OCI-M1 (cell line): ENCODE measurements around the gene KIF16B.

ENCODE experiments used
- DNase-seq: peaks from one replicate; lab custom pipeline; 2025; lab: John Stamatoyannopoulos, UW

Gene KIF16B

DNA sequence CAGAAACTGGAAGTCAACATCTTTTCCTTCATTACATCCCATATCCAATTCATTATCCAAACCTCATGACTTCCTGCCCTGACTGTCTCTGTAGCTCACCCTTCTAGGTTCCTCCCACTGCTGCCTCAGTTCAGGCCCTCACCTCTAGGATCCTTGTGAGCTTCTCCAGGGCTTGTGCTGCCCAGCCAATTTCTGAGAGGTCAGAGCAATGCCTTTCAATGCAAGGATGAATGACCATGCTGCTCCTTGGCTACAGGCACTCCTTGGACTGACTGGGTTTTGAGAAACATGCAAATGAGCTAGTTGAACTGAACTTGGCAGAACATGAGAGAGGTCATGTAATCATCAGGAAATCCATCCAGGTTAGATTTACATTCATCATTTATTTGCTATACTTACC is 173.4 kb downstream of the KIF16B start:
- DNase-seq = no peak

DNA sequence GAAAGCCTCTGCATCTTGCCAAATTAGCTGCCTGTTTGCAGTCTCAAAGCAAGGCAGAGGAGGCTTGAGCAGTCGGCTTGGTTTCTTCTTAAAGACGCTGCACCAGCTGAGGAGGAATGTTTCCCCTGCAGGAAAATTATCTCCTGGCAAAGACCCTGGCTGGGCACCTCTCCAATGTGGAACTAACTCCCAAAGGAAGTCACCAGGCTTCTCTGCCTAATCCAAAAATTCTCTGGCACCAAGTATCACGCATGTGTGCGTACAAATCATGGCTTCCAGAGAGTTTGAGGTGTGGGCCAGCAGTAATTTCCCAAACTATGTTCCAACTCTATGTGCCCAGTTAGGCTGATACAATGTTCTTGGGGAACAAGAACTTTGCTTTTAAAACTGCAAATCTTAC is 176.2 kb downstream of the KIF16B start:
- no peak for DNase-seq

DNA sequence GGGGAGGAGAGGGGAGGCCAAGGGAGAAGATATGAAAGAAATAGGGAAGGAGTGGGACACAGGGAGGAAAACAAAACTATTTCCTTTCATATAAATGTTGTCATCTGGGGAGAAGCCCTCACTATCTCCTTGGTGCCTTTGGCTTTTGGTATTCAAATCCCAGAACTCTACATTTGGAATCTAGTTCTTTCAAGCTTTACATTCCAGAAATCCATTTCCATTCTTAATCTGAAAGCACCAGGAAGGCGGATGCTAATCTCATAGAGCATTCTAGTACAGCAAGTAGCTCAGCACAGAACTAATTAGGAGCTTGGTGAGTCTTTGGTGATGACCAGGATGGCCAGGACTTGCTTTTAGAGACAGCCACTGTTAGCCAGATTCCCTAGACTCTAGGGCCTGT is 177.9 kb downstream of the KIF16B start:
- DNase-seq = no peak

DNA sequence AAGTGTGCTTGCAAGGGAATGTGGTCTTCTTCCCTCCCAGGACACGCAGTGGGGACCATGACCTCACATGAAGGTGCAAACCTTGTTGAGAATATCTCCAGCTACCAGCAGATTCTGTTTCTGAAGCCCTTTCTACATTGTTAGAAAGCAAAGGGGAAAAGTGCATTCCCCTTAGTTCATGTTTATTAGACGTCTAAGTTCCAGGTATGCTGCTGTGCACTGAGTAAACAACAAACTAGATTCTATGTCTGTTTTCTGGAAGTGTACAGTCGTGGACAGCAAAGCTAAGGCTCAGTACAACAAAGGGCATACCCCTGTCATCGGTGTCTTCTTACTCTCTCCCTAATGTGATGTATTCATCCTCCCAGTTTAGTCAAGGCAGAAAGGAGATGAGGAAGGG is 178.5 kb downstream of the KIF16B start:
- DNase-seq = no peak

DNA sequence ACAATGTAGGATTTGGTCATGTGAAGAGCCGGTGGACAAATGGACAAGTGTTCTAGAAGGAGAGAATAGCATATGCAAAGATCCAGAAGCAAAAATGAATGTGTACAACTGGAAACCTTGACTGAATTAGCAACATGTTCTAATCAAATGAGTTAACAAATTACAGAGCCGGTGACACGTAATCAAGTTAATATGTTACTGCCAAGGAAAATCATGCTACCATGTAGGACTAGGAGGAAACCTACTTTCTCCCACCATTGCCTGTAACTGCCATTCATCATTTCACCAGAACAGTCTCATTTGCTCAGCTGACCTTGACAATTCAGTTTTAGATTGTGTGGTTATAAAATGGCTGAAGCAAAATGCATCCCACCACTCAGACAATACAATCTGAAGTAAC is 179.4 kb downstream of the KIF16B start:
- DNase-seq = no peak

DNA sequence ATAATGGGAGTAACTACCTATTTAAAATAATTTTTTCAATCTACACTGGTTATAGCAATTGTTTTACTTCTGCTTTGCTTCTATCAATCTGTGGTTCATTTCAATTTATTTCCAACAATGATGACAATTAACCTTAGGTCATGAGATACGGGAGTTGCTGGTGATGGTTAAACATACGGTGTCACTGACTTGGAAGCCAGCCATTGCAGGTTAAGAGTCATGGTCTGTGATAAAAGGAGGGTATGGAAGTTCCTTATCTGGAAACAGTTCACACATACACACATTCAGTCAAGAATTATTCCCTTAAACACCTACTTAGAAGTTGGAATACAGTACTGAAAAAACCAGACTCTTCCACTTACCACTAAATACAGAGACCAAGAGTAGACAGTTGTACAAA is 180.0 kb downstream of the KIF16B start:
- no peak for DNase-seq

DNA sequence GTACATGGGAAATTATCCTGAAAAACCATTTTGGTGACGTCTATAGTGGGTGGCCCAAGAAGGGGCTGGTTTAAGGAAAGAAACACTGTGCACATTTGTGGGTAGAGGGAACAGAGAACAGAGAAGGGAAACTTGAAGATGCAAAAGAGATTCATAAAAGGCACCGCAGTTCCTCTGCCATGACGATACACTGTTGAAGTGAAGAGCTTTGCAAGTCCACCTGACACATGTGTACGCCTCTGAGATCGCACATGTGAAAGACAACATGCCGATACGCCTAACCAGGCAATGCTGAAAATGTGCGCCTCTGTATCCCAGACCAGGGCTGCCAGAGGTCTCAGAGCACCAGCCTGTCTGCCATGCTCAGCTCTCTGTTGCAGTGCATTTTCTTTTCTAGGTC is 180.9 kb downstream of the KIF16B start:
- no peak for DNase-seq

DNA sequence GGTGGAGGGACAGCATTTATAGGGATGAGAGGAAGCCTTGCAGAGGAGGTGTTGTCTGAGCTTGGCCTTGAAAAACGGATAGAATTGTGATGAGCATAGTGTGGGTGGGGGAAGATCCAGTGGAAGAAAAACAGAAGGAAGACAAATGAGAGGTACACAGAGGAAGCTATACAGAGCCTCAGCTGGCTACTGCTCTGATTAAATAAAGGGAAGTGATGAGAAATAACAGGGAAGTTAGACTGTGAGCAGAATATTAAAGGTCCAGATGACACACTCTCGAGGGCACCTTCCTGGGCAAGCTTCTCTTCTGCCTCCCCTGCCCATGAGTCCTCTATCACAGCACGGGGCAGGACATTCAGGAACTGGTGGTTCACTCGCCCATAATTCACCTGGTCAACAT is 182.3 kb downstream of the KIF16B start:
- no peak for DNase-seq

DNA sequence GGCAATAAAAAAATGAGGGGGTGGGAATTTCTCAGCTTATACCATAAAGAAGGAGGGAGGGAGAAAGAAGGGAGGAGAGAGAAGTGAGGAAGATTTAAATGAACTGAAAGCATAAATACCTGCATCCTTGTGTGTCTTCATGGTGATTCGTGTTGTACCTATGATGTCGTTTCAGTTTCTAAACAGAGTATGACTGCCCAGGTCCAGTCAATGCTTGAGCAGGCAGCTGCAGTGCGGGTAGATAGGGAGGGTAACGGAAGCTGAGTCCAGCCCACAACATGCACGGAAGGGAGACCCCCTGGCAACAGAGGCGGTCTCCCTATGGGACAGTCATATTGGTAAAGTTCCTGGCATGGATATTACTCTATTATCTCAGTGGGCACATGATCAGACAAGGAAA is 184.5 kb downstream of the KIF16B start:
- DNase-seq = no peak

GRCh38 chr20:16387666-16388065 is 185.6 kb downstream of the KIF16B start:
- DNase-seq = peak; percentile 12

- DNase-seq = no peak
Measured at GRCh38 chr20:16385891-16386290, 187.4 kb downstream of the KIF16B start.

GRCh38 chr20:16385462-16385861 is 187.8 kb downstream of the KIF16B start:
- no peak for DNase-seq

DNA sequence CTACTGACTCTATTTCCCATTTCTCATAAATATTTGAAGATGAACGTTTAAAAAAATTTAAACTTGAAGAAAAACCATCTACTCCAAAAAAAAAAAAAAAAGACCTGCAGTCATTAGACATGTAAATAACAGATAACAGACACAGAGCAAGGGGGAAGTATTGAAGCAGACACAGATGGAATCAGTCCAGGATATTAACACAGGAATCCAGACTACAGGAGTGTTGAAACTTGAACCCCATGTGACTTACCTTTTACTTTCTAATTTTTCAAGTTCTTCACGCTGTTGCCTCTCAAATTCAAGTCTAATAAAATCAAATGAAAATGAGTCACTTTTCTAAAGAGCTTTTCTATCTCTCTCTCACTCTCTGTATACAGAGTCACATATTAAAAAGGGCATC is 191.8 kb downstream of the KIF16B start:
- no peak for DNase-seq

- DNase-seq = no peak
Measured at GRCh38 chr20:16378712-16379370, 194.4 kb downstream of the KIF16B start.

DNA sequence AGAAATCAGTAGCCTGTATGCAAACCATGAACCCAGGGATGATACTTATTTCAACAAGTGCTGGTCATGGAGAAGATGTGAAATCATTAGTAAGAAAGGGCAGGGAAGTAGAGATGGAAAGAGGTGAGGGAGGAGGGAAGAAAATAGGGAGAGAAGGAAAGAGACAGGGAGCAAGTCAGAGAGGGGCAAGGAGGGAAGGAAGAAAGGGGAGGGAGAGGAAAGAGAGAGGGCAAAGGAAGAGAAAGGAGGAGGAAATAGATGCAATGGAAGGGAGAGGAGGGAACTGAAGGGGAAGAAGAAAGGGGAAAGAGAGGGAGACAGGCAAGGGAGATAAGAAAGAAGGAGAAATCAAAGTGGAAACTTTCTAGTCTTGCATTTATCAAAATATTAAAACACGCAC is 195.1 kb downstream of the KIF16B start:
- no peak for DNase-seq

DNA sequence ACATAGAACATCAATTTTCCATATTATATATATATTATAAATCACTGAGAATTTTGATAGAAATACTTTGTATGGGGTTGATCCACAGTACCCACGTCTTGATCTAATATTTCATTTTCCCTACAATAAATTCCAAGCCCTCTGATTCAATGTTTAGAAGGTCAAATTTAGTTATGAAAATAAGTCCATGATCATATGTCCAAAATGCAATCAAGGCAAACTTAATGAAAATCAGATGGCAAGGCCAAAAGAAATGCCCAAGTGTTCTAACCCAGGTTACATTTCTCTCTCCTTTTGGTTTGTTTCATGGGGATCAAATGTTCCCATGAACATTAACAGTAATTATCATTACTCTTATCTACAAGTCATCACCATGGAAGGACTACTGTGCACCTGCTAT is 203.8 kb downstream of the KIF16B start:
- no peak for DNase-seq

DNA sequence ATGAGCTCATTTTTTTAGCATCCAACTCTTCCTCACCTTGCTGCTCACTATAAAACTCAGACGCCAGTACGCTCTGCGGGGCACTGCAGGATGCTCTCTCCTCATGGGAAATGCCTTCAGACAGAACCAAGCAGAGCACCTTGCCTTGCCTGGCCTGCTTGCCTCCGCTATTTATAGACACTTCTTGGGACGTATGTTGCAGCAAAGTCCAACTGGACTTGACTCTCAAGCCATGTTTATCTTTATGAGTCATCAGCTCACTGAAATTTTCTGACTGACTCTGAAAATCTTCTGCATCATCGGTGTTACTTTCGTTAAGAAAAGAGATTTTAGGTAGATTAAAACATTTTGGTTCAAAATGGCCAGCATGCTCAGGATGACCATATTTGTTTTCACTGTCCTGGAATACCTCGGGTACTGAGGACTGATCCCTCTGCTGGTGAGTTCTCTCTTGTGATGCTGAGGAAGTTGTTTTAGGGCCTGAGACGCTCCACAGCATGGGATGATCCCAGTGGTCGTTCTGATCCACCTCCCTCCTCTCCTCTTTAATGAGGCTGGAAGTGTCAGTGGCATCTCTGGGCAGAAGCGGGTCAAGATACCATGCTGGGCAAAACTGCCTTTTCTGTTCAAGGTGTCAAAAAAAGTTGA is 204.5 kb downstream of the KIF16B start:
- DNase-seq = no peak

GRCh38 chr20:16367948-16368560 is 205.2 kb downstream of the KIF16B start:
- DNase-seq = no peak

DNA sequence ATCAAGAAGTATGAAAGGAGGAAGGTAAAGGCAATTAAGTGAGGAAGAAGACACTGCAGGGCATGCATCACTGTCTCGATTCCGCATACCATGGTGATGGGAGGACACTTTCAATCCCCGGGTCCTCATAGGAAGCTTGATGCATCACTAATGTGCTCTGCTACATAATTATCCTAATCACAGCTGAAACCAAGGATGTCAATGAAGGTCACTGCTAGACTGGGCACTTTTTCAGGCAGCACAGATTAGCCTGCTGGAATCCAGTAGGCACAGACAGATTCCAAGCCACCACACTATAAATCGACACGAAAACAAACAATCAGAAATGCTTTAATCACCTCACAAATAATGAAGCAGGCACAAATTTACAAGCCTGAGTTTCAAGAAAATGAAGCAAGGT is 206.7 kb downstream of the KIF16B start:
- DNase-seq = no peak

DNA sequence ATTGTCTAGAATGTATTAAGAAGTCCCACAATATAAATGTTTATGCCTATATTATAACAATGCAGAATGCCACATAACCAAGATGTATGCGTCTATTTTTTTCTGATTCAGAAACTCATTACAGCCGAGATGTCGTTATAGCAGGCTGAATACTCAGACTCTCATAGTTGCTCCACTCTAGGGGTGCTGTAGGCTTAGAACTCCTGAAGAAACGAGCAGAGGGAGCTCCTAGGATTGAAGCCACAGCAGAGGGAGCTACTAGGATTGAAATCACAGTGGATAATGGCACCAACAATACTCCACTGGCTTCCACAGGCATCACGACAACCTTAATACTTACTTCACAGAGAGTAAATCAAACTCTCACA is 208.9 kb downstream of the KIF16B start:
- no peak for DNase-seq

GRCh38 chr20:16363506-16364319 is 209.5 kb downstream of the KIF16B start:
- no peak for DNase-seq

DNA sequence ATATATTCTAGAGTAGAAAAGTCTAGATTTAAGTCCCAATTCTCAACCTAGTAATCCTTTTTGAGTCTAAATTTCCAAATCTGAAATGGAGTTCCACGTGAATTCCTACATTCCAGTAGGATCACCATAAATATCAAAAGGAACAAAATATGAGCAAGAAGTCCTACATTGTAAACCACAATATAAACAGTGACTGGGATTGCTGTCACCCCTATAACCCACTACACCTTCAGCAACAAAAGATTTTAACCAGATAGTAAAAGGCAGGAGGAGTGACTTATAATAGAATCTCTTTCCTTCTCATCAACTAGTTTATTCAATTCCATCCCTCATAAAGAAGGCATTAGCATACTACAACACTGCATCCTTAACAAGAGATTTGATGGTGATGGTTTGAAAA is 210.6 kb downstream of the KIF16B start:
- no peak for DNase-seq

- DNase-seq = no peak
Measured at GRCh38 chr20:16360668-16361067, 212.6 kb downstream of the KIF16B start.
